Tibial nerve (tissue), 4 donors: Measurements from ENCODE around the gene GATAD2A. TPM values are rescaled to one million over a fixed set of nuclear protein-coding genes. Genes with fewer than 3 reads are reported as not detected.

Source experiments
- DNase-seq, 2 donors: peaks; one replicate each; pipeline ENCODE4 v3.0.0-alpha.2; 2019; ENCODE audit warnings: low spot score in 2 of 2
- H3K27ac ChIP-seq, 4 donors: fragments of 200-600 bp; sonication (generic) in 3 of 4; one replicate each; pipeline ENCODE4 v1.5.1; 2017 to 2019; ENCODE audit warnings: mild to moderate bottlenecking in 1 of 4
- H3K27me3 ChIP-seq, 2 donors: fragments of 200-600 bp; sonication (generic) in 1 of 2; one replicate each; pipeline versions ENCODE4 v1.5.1 to v1.6.0; 2017 to 2019
- H3K36me3 ChIP-seq, 3 donors: fragments of 200-600 bp; sonication (generic); one replicate each; pipeline ENCODE4 v1.5.1; 2018 to 2019
- H3K4me1 ChIP-seq, 4 donors: fragments of 200-600 bp; sonication (generic) in 3 of 4; one replicate each; pipeline ENCODE4 v1.5.1; 2017 to 2019
- H3K4me3 ChIP-seq, 4 donors: fragments of 200-600 bp; sonication (generic) in 3 of 4; one replicate each; pipeline ENCODE4 v1.5.1; 2017 to 2019; ENCODE audit warnings: mild to moderate bottlenecking in 1 of 4, moderate library complexity in 1 of 4
- H3K9me3 ChIP-seq, 4 donors: fragments of 200-600 bp; sonication (generic) in 3 of 4; one replicate each; pipeline ENCODE4 v1.5.1; 2017 to 2019
- EP300 ChIP-seq, 2 donors: sonication (generic); formaldehyde crosslinking; IDR thresholded peaks; one replicate each; pipeline ENCODE4 v1.6.1; 2017; ENCODE audit warnings: antibody characterized with exemption in 2 of 2, mild to moderate bottlenecking in 1 of 2
- POLR2A ChIP-seq, 2 donors: fragments of 450-650 bp; IDR thresholded peaks; one replicate each; pipeline ENCODE4 v1.6.1; 2017; ENCODE audit warnings: antibody characterized with exemption in 2 of 2, mild to moderate bottlenecking in 2 of 2, moderate library complexity in 2 of 2
- WGBS, 2 donors: methylation state at CpG; one replicate each; pipeline ENCODE4 v1.1.5; 2018; 5-methylcytosine and 5-hydroxymethylcytosine counted together
- total RNA-seq, 4 donors: library from RNA; depleted of rRNA; stranded (reverse); fragments of >200 nt; gene quantifications; one replicate each; pipeline ENCODE4 v1.1.0, GENCODE V29; 2016
- TF ChIP-seq, protein P1 (sequence below), 5 experiments: fragments of 200-600 bp in 3 of 5; fragments of 450-650 bp in 2 of 5; sonication (generic) in 3 of 5; IDR thresholded peaks; one replicate each; pipeline ENCODE4 v1.5.1; 2016 to 2019; ENCODE audit warnings: antibody characterized with exemption in 5 of 5, mild to moderate bottlenecking in 3 of 5, moderate library complexity in 2 of 5

Gene GATAD2A
- total RNA-seq, 4 donors from 2014 or later: 34.1 to 69.6 (median 36.8) TPM

DNA sequence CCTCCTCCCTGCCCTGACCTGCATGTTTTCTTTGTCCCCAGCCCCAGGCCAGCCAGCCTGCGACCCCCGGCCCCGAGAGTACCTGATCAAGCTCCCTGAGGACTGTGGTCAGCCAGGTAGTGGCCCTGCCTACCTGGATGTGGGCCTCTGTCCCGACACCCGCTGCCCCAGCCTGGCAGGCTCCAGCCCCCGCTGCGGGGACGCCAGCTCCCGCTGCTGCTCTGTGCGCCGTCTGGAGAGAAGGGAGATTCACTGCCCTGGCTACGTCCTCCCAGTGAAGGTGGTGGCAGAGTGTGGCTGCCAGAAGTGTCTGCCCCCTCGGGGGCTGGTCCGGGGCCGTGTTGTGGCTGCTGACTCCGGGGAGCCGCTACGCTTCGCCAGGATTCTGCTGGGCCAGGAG lies 138.2 kb downstream of the GATAD2A start:
- Histone ChIP-seq H3K36me3 (no peaks in the 10 kb centered on the region), H3K9me3 (peaks cover 0 to 5% (median 0%) of the 10 kb centered on the region in 4 donors), H3K27ac (no peak overlapping the region), H3K4me1 (peaks cover 0 to 33% (median 14%) of the 10 kb centered on the region in 4 donors), H3K4me3 (no peak overlapping the region), H3K27me3 (peaks cover 2 to 89% of the 10 kb centered on the region in 2 donors)
- DNase-seq: no peak
- TF ChIP-seq, protein P1, sequence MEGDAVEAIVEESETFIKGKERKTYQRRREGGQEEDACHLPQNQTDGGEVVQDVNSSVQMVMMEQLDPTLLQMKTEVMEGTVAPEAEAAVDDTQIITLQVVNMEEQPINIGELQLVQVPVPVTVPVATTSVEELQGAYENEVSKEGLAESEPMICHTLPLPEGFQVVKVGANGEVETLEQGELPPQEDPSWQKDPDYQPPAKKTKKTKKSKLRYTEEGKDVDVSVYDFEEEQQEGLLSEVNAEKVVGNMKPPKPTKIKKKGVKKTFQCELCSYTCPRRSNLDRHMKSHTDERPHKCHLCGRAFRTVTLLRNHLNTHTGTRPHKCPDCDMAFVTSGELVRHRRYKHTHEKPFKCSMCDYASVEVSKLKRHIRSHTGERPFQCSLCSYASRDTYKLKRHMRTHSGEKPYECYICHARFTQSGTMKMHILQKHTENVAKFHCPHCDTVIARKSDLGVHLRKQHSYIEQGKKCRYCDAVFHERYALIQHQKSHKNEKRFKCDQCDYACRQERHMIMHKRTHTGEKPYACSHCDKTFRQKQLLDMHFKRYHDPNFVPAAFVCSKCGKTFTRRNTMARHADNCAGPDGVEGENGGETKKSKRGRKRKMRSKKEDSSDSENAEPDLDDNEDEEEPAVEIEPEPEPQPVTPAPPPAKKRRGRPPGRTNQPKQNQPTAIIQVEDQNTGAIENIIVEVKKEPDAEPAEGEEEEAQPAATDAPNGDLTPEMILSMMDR (IDR thresholded peaks at IDR 0.05): no peak
- 85 to 87% methylated on average over 12 to 19 of the region's 19 CpGs for WGBS, 2 donors

DNA sequence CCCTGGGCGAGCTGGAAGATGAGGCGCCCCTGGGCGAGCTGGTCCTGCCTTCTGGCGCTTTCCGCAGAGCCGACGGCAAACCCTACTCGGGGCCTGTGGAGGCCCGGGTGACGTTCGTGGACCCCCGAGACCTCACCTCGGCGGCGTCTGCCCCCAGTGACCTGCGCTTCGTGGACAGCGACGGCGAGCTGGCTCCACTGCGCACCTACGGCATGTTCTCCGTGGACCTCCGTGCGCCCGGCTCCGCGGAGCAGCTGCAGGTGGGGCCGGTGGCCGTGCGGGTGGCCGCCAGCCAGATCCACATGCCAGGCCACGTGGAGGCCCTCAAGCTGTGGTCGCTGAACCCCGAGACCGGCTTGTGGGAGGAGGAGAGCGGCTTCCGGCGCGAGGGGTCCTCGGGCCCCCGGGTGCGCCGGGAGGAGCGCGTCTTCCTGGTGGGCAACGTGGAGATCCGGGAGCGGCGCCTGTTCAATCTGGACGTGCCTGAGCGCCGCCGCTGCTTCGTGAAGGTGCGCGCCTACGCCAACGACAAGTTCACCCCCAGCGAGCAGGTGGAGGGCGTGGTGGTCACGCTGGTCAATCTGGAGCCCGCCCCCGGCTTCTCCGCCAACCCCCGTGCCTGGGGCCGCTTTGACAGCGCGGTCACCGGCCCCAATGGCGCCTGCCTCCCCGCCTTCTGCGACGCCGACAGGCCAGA lies 138.9 kb downstream of the GATAD2A start:
- WGBS, 2 donors: 85 to 92% methylated on average over 44 to 70 of the region's 75 CpGs
- DNase-seq: no peak
- Histone ChIP-seq H3K27me3 (peaks cover 2 to 89% of the 10 kb centered on the region in 2 donors), H3K4me3 (no peak overlapping the region), H3K9me3 (peaks cover 0 to 5% (median 0%) of the 10 kb centered on the region in 4 donors), H3K36me3 (no peaks in the 10 kb centered on the region), H3K4me1 (peaks cover 0 to 27% (median 10%) of the 10 kb centered on the region in 4 donors), H3K27ac (no peak overlapping the region)
- TF ChIP-seq POLR2A (IDR thresholded peaks at IDR 0.05) (no peak), EP300 (IDR thresholded peaks at IDR 0.05) (no peak)
- TF ChIP-seq, protein P1 (IDR thresholded peaks at IDR 0.05): no peak

DNA sequence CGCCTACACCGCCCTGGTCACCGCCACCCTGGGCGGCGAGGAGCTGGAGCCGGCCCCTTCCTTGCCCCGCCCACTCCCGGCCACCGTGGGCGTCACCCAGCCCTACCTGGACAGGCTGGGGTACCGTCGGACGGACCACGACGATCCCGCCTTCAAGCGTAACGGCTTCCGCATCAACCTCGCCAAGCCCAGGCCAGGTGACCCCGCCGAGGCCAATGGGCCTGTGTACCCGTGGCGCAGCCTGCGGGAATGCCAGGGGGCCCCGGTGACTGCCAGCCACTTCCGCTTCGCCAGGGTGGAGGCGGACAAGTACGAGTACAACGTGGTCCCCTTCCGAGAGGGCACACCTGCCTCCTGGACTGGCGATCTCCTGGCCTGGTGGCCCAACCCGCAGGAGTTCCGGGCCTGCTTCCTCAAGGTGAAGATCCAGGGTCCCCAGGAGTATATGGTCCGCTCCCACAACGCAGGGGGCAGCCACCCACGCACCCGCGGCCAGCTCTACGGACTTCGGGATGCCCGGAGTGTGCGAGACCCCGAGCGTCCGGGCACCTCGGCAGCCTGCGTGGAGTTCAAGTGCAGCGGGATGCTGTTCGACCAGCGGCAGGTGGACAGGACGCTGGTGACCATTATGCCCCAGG lies 139.6 kb downstream of the GATAD2A start:
- no peak overlapping the region for H3K4me3 ChIP-seq
- 84 to 88% methylated on average over 22 to 24 of the region's 53 CpGs for WGBS, 2 donors
- no peak for DNase-seq
- peaks cover 0 to 4% (median 0%) of the 10 kb centered on the region in 4 donors for H3K9me3 ChIP-seq
- no peaks in the 10 kb centered on the region for H3K36me3 ChIP-seq
- no peak overlapping the region for H3K27ac ChIP-seq
- H3K27me3 ChIP-seq: peaks cover 2 to 86% of the 10 kb centered on the region in 2 donors
- peaks cover 0 to 22% (median 10%) of the 10 kb centered on the region in 4 donors for H3K4me1 ChIP-seq
- TF ChIP-seq POLR2A (IDR thresholded peaks at IDR 0.05) (no peak), EP300 (IDR thresholded peaks at IDR 0.05) (no peak)
- TF ChIP-seq, protein P1 (IDR thresholded peaks at IDR 0.05): no peak

DNA sequence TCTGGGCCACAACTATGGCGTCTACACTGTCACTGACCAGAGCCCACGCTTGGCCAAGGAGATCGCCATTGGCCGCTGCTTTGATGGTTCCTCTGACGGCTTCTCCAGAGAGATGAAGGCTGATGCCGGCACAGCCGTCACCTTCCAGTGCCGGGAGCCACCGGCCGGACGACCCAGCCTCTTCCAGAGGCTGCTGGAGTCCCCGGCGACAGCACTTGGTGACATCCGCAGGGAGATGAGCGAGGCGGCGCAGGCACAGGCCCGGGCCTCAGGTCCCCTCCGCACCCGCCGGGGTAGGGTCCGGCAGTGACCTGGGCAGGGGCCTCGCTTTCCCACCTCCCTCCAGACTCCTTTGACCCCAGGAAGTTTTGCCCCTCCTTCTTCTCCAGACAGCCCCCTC lies 140.2 kb downstream of the GATAD2A start:
- 91 to 94% methylated on average over 23 of the region's 23 CpGs for WGBS, 2 donors
- Histone ChIP-seq H3K27me3 (peaks cover 0 to 85% of the 10 kb centered on the region in 2 donors), H3K4me1 (peaks cover 0 to 16% (median 5%) of the 10 kb centered on the region in 4 donors), H3K9me3 (no peaks in the 10 kb centered on the region), H3K4me3 (no peak overlapping the region), H3K36me3 (no peaks in the 10 kb centered on the region), H3K27ac (no peak overlapping the region)
- TF ChIP-seq EP300 (IDR thresholded peaks at IDR 0.05) (no peak), POLR2A (IDR thresholded peaks at IDR 0.05) (no peak)
- TF ChIP-seq, protein P1 (IDR thresholded peaks at IDR 0.05): no peak
- no peak for DNase-seq

DNA sequence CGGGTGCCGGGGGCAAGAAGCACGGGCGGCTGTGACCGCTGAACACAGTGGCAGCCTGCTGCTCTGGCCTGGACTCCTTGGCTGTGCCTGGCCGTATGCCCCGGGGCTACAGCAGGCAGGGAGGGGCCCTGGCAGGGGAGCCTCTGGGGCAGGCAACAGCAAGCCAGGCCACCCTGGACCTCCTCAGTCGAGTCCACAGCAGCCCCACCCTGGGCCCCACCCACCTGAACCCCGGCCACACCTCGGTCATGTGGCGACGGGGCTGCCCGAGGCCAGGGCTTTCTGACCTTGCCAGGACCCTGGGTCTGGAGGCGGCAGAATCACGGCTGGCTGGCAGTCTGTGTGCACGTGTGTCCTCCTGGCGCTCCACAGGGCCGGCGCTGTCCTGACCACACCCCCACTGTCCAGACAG lies 141.3 kb downstream of the GATAD2A start:
- peaks cover 0 to 5% (median 0%) of the 10 kb centered on the region in 4 donors for H3K4me1 ChIP-seq
- H3K27me3 ChIP-seq: peaks cover 0 to 76% of the 10 kb centered on the region in 2 donors
- no peak for DNase-seq
- H3K9me3 ChIP-seq: peaks cover 0 to 3% (median 0%) of the 10 kb centered on the region in 4 donors
- 43 to 54% methylated on average over 11 to 15 of the region's 19 CpGs for WGBS, 2 donors
- no peak overlapping the region for H3K4me3 ChIP-seq
- H3K27ac ChIP-seq: no peak overlapping the region
- TF ChIP-seq EP300 (IDR thresholded peaks at IDR 0.05): no peak
- TF ChIP-seq, protein P1 (IDR thresholded peaks at IDR 0.05): no peak
- TF ChIP-seq POLR2A (IDR thresholded peaks at IDR 0.05): no peak
- no peaks in the 10 kb centered on the region for H3K36me3 ChIP-seq
